Nasal cavity respiratory epithelium epithelial cell of viscerocranial mucosa (primary cell): ENCODE results near the gene C11orf68. TPM values are rescaled to one million over a fixed set of nuclear protein-coding genes. Genes with fewer than 3 reads are reported as not detected.

Experiments used
- total RNA-seq: library from RNA; depleted of rRNA; stranded (reverse); fragments of >200 nt; gene quantifications from 2 replicates; pipeline ENCODE4 v1.2.3, GENCODE V29; 2014

C11orf68 gene
- 12.0 and 12.5 TPM in 2 replicates for total RNA-seq

DNA sequence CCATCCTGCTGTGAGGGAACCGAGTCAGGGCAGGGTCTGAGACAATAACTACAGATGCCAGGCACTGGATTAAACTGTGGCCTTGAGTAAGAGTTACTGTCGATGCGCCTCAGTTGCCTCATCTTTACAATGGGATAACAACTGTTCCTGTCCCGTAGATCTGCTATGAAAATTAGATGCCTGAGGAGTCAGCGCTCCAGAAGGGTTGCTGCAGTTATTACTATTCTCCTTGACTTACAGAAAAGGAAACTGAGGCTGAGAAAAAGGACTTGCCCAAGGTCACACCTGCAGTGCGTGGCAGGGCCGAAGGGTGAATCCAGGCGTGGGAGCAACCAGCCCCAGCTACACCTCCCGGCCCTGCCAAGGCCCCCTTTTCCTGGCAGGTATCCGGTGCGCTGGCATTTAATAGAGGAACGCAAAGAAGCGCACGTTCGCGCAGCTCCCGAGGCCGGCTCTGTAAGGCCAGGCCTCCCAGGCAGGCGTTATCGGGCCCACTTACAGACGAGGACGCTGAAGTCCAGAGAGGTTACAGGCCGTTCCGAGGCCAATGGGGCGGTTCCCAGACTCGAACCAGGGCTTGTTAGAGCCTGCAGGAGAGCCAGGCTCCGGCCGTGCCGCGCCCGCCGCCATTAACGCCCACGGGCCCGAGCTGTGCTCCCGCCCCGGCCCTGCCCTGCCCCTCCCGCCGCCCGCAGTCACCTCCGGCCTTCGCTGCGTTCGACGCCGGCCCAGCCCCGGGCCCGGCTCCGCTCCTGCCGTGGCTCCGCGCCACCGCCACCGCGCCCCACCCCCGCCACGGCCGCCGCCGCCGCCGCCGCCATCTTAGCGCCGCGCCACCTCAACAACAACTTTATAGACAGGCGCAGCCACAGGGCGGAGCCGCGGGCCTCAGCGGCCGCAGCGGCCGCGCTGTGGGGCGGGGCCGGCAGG is at the start of gene C11orf68:
C11orf68 (minus strand) TSS at position 852 of the 930 bp plus-strand sequence; CDS start at position 821, 31 bp downstream.

DNA sequence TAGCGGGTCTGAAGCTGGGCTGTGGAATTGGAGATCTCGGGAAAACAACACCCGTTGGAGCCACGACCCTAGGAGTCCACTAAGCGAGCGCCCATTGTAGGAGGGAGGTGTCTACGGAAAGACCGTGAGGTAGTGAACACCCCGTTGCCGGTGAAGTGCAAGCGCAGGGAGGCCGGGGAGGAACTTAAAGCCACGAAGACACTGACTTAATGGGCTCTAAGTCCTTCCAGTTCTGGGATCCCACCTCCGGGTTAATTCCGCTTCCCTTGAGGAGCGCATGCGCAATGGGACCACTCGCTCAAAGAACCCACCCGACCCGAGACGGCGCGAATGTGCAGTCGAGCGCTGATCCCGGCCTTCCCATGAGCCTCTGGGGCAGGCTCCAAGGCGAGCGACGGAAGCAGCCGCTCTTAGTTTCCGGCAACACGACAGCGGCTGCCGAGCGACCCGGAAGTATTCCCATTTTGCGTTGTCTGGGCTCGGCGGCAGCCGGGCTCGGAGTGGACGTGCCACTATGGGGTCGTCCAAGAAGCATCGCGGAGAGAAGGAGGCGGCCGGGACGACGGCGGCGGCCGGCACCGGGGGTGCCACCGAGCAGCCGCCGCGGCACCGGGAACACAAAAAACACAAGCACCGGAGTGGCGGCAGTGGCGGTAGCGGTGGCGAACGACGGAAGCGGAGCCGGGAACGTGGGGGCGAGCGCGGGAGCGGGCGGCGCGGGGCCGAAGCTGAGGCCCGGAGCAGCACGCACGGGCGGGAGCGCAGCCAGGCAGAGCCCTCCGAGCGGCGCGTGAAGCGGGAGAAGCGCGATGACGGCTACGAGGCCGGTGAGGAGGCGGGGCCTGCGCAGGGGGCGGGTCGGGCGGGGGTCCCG is 42.6 kb upstream of the C11orf68 start, which contains the start of gene SART1:
SART1 (plus strand) TSS at position 468 of the 874 bp plus-strand sequence; CDS start at position 515, 47 bp downstream.

DNA sequence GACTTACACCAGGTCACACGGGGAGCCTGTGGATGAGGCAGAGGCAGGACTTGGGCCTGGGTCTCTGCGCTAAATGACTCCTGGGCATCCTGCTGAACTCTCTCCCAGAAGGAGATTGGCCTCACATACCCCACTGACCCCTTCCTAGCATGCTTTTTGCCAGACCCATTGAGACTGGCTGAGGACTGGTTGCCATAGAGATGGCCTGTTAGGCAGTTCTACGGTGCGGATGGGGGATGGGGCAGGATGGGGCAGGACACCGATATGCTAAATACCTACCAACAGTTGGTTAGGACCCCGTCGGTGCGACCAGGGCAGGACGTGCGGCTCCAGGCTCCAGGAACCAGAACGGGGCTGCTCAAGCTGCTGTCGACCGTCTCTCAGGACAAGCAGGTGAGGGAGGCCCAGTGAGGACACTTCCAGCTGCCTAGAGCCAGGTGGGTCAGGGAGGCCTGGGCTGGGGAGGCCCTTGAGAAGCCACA is 26.6 kb upstream of the C11orf68 start, which contains the start of gene TSGA10IP:
TSGA10IP (plus strand) TSS at position 51 of the 482 bp plus-strand sequence; CDS start at position 247, 196 bp downstream.

DNA sequence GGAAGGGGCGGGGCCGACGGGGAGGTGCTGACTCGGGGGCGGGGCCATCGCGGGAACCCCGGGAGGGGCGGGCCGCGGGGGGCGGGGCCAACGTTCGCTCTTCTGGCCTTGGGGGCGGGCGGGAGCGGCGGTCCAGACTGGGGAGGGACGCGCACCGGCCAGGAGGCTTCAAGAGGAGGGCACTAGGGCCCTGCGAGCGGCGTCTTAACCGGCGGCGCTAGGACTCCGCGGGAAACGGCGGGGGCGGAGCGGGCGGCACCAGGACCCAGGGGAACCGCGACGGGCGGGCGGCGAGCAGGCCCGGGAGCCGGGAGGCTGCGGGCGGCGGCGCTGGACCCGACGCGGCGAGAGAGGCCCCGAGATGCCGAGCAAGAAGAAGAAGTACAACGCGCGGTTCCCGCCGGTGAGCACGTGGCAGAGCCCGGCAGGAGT is 295 bp upstream of the C11orf68 start, which contains the start of gene DRAP1:
DRAP1 (plus strand) TSS at position 286 of the 432 bp plus-strand sequence; CDS start at position 362, 76 bp downstream.

DNA sequence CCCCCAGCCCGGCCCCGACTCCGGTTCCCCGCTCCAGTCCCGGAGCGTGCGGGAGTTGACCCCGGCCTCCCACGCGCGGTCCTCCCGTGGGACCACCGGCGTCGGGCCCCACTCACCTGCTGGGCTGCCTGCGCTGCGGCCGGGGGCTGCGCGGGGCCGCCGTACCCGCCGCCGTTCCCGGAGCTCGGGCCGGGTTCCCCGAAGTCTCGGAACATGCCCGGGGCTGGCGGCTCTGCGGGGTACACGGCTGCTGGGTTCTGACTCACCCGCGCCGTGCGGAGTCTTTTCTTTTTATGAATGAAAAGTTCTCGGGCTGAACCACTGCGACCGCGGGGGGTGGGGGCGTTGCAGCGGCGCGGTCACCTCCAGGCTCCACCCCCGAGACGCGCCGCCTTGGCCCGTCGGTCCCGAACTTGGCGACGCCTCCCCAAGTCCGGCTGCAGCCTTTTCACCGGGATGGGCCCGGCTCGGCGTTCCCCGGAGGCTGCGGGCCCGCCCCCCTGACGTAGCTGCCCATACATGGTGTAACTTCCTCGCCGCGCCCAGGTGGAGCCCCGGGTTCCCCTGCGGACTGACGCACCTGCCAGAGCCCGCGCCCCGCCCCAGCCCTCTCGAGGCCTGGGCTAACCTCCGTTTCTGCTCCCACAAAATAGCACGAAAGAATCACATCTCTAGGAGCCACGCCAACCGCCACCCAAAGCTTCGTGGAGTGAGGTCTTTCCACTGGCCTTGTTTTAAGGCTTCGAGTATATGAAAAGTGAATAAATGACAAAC is 18.6 kb downstream of the C11orf68 start, which contains the start of gene FOSL1:
FOSL1 (minus strand) TSS at position 264 of the 774 bp plus-strand sequence; CDS start at position 215, 49 bp downstream.

DNA sequence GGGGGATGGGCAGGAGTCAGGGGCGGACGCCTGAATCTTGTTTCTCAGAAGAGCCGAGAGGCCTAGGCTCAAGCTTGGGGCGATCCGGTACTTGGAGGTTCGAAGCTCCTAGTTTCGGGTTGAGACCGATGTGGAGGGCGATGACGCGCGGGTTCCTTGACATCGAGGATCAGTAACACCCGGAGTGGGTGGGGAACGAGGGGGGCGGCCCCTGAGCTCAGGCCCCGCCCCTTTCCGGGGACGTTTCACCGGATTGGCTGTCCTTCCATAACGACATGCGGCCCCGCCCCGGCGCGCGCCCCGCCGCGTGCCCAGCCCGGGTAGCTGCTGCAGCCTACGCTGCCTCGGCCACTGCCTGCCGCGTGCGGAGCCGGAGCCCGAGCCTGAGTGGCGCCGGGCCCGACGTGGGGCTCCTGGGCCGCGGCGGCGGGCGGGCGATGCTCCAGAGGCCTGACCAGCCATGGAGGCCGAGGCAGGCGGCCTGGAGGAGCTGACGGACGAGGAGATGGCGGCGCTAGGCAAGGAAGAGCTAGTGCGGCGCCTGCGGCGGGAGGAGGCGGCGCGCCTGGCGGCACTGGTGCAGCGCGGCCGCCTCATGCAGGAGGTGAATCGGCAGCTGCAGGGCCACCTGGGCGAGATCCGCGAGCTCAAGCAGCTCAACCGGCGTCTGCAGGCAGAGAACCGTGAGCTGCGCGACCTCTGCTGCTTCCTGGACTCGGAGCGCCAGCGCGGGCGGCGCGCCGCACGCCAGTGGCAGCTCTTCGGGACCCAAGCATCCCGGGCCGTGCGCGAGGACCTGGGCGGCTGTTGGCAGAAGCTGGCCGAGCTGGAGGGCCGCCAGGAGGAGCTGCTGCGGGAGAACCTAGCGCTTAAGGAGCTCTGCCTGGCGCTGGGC is 28.3 kb downstream of the C11orf68 start, which contains the start of gene CCDC85B:
CCDC85B (plus strand) TSS at position 350 of the 895 bp plus-strand sequence; CDS start at position 461, 111 bp downstream.

DNA sequence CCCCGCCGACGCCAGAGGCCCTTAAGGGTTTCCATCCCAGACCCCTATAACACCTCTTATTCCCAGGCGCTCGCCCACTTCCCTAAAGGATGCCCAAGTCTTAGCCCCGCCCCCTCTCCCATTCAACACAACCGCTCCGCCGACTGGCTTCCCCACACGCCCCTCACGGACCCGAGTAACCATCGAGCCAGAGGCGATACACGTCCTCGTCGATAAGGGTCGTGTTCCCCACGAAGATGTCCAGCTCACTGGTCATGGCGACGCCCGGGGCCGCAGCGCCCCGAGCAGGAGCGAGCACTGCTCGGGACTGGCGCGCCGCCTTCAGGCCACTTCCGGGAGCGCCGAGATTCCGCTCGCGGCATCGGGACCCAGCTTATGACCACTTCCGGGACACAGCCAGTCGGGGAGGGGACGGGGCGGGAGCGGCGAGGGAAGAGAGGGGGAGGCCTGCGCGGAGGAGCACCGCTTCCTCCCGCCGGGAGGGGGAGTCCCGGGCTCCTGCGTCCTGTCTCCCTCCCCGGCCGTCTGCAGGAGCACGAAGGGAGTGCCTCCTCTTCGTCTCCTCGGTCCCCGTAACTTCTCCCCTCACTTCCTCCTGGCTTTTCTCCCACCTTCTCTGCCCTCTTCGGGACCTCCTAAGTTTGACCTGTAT is 30.6 kb downstream of the C11orf68 start, which contains the start of gene FIBP:
FIBP (minus strand) TSS at position 309 of the 652 bp plus-strand sequence; CDS start at position 256, 53 bp downstream.

DNA sequence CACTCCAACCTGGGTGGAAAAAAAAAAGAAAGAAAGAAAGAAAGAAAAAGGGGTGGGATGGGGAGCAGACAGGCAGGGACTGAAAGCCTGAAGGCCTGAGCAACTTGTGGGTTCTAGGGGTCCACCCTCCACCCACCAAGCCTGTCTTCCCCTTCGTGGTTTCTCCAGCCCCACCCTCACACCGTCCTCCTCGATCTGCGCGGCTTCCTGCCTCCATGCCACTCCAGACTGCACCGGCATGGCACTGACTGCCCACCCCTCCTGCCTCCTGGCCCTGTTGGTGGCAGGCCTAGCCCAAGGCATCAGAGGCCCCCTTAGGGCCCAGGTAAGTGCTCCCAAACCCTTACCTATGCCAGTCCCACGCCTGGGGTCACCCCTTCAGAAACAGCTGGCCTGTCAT is 39.2 kb downstream of the C11orf68 start, which contains the start of gene CTSW:
CTSW (plus strand) TSS at position 221 of the 400 bp plus-strand sequence; CDS start at position 239, 18 bp downstream.

DNA sequence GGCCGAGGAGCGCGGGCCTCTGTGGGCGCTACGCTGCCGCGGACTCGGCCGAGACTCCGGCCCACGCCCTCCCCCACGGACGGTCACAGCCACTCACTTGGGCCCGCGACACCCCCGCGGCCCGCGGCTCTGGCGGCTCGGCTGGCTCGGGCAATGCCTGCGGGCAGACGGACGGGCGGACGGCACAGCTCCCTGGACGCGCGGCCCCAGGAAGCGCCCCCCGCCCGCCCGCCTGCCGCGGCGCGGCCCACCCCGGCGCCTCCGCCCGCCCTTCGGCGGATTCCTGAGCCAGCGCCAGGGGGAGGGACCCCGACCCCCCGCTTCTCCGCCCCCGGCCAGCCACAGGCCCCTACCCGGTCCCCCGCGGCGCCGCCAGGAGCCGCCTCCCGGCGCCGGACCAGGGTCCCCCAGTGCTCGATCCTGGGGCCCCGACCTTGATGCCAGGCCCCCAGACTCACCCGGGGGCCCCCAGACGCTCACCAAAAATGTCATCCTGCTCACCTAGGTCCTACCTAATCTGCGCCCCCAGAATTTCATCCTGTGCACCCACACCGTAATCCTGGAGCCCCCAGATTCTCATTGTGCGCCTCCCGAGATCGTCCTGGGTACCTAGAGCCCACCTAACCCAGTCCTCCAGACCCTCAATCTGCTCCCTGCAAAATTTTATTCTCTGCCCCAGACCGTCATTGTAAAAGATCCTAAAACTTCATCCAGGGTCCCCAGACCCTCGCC is 46.1 kb downstream of the C11orf68 start, which contains the start of gene EFEMP2:
EFEMP2 (minus strand) TSS at position 215 of the 732 bp plus-strand sequence. CDS start 446 bp downstream, outside the sequence.

Other genes starting within 250 kb of the C11orf68 start
- gene KAT5, start 206.8 kb downstream of the C11orf68 start, total RNA-seq, result 28.7 and 30.3 TPM in 2 replicates
- 9.0 and 11.6 TPM in 2 replicates for gene RNASEH2C, start 198.3 kb downstream of the C11orf68 start, total RNA-seq
- 10.6 and 20.7 TPM in 2 replicates for gene AP5B1, start 138.1 kb downstream of the C11orf68 start, total RNA-seq
- gene OVOL1, start 132.0 kb downstream of the C11orf68 start, total RNA-seq, result 19.0 and 22.2 TPM in 2 replicates
- gene SNX32, start 85.1 kb downstream of the C11orf68 start, total RNA-seq, result 0.68 and 1.2 TPM in 2 replicates
- gene CFL1, start 60.9 kb downstream of the C11orf68 start, total RNA-seq, result 659 and 765 TPM in 2 replicates
- 50.8 and 70.1 TPM in 2 replicates for gene MUS81, start 58.6 kb downstream of the C11orf68 start, total RNA-seq
- gene EFEMP2, start 46.3 kb downstream of the C11orf68 start, total RNA-seq, result 2.4 and 10.7 TPM in 2 replicates
- not detected in 2 replicates for gene CTSW, start 39.2 kb downstream of the C11orf68 start, total RNA-seq
- gene FIBP, start 30.6 kb downstream of the C11orf68 start, total RNA-seq, result 92.5 and 141 TPM in 2 replicates
- gene CCDC85B, start 28.4 kb downstream of the C11orf68 start, total RNA-seq, result 10.9 and 32.5 TPM in 2 replicates
- 20.3 and 27.7 TPM in 2 replicates for gene FOSL1, start 18.7 kb downstream of the C11orf68 start, total RNA-seq
- 94.0 and 217 TPM in 2 replicates for gene DRAP1, start 364 bp upstream of the C11orf68 start, total RNA-seq
- gene TSGA10IP, start 26.4 kb upstream of the C11orf68 start, total RNA-seq, result not detected in 2 replicates
- gene SART1, start 42.7 kb upstream of the C11orf68 start, total RNA-seq, result 36.2 and 41.8 TPM in 2 replicates
- gene EIF1AD, start 83.1 kb upstream of the C11orf68 start, total RNA-seq, result 48.1 and 50.2 TPM in 2 replicates
- 13.2 and 17.8 TPM in 2 replicates for gene BANF1, start 83.4 kb upstream of the C11orf68 start, total RNA-seq
- gene CST6, start 92.9 kb upstream of the C11orf68 start, total RNA-seq, result 1.7 and 2.6 TPM in 2 replicates
- gene CATSPER1, start 107.4 kb upstream of the C11orf68 start, total RNA-seq, result not detected in 2 replicates
- not detected in 2 replicates for gene GAL3ST3, start 130.1 kb upstream of the C11orf68 start, total RNA-seq
- gene SF3B2, start 133.3 kb upstream of the C11orf68 start, total RNA-seq, result 103 and 117 TPM in 2 replicates
- gene PACS1, start 151.2 kb upstream of the C11orf68 start, total RNA-seq, result 7.5 and 34.8 TPM in 2 replicates